HG03196 (cell line): ENCODE data around the gene POGK.

Source experiments
- ATAC-seq: cut with Tn5 transposase; IDR thresholded peaks from one replicate; pipeline ENCODE4 v1.9.1; 2021; ENCODE audit not compliant: unreplicated experiment

Gene POGK

GRCh38 chr1:166900987-166901386 lies 61.7 kb downstream of the POGK start:
- ATAC-seq: no peak

- ATAC-seq: no peak
Observed at GRCh38 chr1:166902279-166902678, 63.0 kb downstream of the POGK start.

DNA sequence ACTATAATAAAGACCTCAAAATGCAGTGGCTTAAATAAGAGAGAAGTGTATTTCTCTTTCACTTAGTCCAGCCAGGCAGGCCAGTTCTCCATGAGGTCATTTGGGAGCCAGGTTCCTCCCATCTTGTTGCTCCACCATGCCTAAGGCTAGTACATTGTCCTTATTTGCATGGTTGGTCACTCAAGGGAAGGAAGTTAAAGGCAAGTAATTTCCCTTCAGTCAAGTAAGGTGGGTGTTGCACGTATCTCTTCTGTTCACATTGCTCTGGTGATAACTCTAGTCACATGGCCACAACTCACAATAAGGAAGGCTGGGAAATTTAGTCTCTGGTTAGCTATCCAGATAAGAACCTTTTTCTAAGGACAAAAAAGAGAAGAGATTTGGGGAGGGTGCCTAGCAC lies 64.0 kb downstream of the POGK start:
- ATAC-seq: no peak

DNA sequence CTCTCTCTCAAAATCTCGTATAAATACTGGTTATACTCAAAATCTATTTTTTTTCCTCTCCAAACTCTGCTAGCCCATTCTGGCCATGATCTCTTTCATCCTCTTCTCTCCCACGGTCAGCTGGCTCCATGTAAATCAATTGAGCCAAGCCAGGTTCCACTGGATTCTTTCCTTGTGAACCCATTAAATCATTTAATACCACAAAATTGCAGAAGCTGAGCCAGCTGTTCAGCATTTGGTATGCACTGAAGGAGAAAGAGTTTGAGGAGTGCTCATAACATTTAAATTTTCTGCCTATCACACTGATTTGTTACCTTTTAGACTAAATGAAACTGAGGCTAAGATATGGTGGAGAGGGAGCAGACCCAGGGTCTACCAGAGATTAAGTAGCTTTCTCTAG lies 65.9 kb downstream of the POGK start:
- no peak for ATAC-seq

- ATAC-seq: no peak
Observed at GRCh38 chr1:166905900-166906299, 66.6 kb downstream of the POGK start.
